Measurements from ENCODE around the gene TNKS2.

The TNKS2 gene

DNA sequence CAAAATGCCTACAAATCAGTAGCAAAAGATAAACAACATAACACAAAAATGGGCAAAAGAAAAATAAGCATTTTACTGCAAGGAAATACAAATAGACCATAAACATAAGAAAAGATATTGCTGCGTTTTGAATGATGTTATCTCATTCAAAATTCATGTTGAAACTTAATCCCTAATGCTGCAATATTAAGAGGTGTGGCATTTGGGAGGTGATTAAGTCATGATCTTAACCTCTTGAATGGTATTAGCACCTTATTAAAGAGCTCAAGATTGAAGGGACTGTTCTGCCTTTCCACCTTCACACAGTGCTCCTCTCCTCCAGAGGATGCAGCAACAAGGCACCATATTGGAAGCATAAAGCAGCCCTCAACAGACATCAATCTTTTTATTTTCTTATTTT is 12.4 kb upstream of the TNKS2 start:
- Histone ChIP-seq H3K36me3 (no peaks in the 10 kb centered on the region), H3K4me1 (no peaks in the 10 kb centered on the region), H3K4me2 (no peak overlapping the region), H3K9me3 (replicated peaks in 1 of 11) (no peaks in the 10 kb centered on the region), H3K4me3 (no peak overlapping the region), H3K27ac (no peak overlapping the region), H3K27me3 (no peaks in the 10 kb centered on the region), H3K9ac (no peak overlapping the region), H4K20me1 (no peaks in the 10 kb centered on the region)
- no peak for TF ChIP-seq Cebpa-rat (IDR thresholded peaks at IDR 0.05)

DNA sequence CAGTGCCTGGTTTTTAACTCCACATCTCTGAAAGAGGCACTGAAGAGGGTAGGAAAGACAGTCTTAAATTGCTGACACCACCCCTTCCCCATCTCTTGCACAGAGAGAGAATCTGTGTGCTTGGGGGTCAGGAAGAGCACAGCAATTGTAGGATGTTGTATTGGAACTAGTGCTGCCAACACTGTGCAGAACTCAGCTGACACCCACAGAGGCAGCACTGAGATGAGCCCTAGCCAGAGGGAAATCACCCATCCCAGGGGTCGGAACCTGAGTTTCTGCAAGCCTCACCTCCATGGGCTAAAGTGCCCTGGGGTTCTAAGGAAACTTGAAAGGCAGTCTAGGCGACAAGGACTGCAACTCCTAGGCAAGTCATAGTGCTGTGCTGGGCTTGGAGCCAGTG is 11.0 kb upstream of the TNKS2 start:
- Histone ChIP-seq H3K27me3 (no peaks in the 10 kb centered on the region), H4K20me1 (no peaks in the 10 kb centered on the region), H3K4me3 (no peak overlapping the region), H3K9me3 (replicated peaks in 1 of 11) (no peaks in the 10 kb centered on the region), H3K4me1 (no peaks in the 10 kb centered on the region), H3K9ac (no peak overlapping the region), H3K4me2 (no peak overlapping the region), H3K27ac (no peak overlapping the region), H3K36me3 (no peaks in the 10 kb centered on the region)
- no peak for TF ChIP-seq Cebpa-rat (IDR thresholded peaks at IDR 0.05)

GRCh38 chr10:91787810-91788209 is 10.4 kb upstream of the TNKS2 start:
- no peaks in the 10 kb centered on the region for H3K36me3 ChIP-seq
- no peaks in the 10 kb centered on the region for H3K4me1 ChIP-seq

DNA sequence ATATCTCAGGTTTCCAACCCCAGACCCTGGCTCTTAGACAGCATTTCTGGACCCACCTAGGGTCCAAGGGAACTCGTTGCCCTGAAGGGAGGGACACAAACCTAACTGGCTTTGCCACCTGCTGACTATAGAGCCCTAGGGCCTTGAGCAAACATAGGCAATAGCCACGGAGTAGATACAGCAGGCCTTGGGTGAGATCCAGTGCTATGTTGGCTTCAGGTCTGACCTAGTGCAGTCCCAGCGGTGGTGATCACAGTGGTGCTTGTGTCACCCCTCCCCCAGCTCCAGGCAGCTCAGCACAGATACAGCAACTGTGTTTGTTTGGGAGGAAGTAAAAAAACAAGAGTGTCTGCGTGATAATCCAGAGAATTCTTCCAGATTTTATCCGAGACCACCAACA is 9.7 kb upstream of the TNKS2 start:
- H3K27me3 ChIP-seq: no peaks in the 10 kb centered on the region
- no peak for TF ChIP-seq Cebpa-rat (IDR thresholded peaks at IDR 0.05)
- no peaks in the 10 kb centered on the region for H4K20me1 ChIP-seq
- no peak overlapping the region for H3K27ac ChIP-seq
- H3K4me2 ChIP-seq: no peak overlapping the region
- H3K9me3 ChIP-seq (replicated peaks in 1 of 11): no peaks in the 10 kb centered on the region
- H3K4me3 ChIP-seq: no peak overlapping the region
- no peaks in the 10 kb centered on the region for H3K4me1 ChIP-seq
- no peaks in the 10 kb centered on the region for H3K36me3 ChIP-seq
- H3K9ac ChIP-seq: no peak overlapping the region

More at GRCh38 chr10:91787810-91788209, 10.4 kb upstream of the TNKS2 start:
- H3K9me3 ChIP-seq (replicated peaks in 1 of 11): no peaks in the 10 kb centered on the region
- H4K20me1 ChIP-seq: no peaks in the 10 kb centered on the region
- no peaks in the 10 kb centered on the region for H3K27me3 ChIP-seq
- H3K4me2 ChIP-seq: no peak overlapping the region
- H3K9ac ChIP-seq: no peak overlapping the region
- no peak for TF ChIP-seq Cebpa-rat (IDR thresholded peaks at IDR 0.05)
- H3K27ac ChIP-seq: no peak overlapping the region
- H3K4me3 ChIP-seq: no peak overlapping the region

DNA sequence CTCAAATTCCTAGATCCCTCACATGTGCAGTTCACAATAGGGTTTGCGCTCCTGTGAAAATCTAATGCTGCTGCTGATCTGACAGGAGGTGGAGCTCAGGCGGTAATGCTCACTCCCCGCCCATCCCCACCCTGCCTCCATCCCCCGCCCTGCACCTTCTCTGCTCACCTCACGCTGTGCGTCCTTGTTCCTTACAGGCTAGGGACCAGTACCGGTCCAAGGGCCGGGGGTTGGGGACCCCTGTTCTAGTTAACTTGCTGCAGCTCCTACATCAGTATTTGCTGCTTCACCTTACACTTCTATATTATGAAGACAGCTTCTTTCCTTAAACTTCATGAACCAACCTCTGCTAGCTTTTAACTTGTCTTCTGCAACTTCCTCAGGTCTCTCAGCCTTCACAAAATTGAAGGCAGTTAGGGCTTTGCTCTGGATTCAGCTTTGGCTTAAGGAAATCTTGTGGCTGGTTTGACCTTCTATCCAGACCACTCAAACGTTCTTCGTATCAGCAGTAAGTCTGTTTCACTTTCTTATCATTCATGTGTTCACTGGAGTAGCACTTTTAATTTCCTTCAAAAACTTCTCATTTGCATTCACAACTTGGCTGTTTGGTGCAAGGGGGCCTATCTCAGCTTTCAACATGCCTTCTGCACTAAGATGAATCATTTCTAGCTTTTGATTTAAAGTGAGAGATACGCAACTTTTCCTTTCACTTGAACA is 1.7 kb upstream of the TNKS2 start:
- H3K4me2 ChIP-seq: peak overlapping the region; percentile 82 to 94 (median 92)
- H3K36me3 ChIP-seq: peaks cover 3 to 16% (median 9%) of the 10 kb centered on the region in 11 experiments; a peak in 21 of 22 replicates
- H3K9ac ChIP-seq: peak overlapping the region; percentile 44 to 98 (median 73)
- no peak for TF ChIP-seq Cebpa-rat (IDR thresholded peaks at IDR 0.05)
- H3K4me3 ChIP-seq: peak overlapping the region; percentile 50 to 98 (median 85)
- peaks cover 21 to 29% (median 22%) of the 10 kb centered on the region in 11 experiments; a peak in 20 of 22 replicates for H4K20me1 ChIP-seq
- H3K27me3 ChIP-seq: no peaks in the 10 kb centered on the region
- H3K27ac ChIP-seq: peak overlapping the region in 10 of 11 experiments; percentile 25 to 94 (median 91); a peak in 19 of 22 replicates
- no peaks in the 10 kb centered on the region; a peak in 1 of 22 replicates for H3K9me3 ChIP-seq (replicated peaks in 1 of 11)
- H3K4me1 ChIP-seq: peaks cover 35 to 39% (median 37%) of the 10 kb centered on the region in 10 experiments

DNA sequence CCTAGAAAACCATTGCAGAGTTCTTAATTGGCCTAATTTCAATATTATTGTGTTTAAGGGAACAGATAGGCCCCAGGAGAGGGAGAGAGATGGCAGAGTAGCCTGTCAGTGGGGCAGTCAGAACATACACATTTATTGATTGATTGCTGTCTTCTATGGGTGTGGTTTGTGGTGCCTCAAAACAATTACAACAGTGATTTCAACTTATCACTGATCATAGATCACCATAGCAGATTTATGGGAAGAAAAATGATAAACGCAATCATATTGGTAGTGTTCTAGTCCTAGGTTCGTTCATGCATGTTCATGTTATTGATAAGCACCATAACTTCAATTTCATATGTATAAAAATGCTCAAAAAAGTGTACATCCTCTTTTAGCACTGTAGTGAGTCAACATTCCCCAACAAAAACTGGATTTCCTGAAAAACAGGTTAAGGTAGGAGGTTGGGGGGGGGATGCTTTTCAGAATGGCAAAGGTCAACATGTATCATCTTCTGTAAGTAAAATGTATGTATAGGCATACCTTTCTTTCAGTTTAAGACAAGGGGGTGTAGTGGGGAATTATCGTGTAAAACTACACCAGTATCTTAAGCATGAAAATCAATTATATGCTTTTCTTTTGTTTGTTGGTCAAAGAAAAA is 1.1 kb upstream of the TNKS2 start:
- peak overlapping the region; percentile 80 to 98 (median 87) for H3K4me3 ChIP-seq
- H3K4me2 ChIP-seq: peak overlapping the region; percentile 82 to 94 (median 92)
- H3K9me3 ChIP-seq (replicated peaks in 1 of 11): no peaks in the 10 kb centered on the region; a peak in 1 of 22 replicates
- peak overlapping the region in 10 of 11 experiments; percentile 85 to 95 (median 94); a peak in 19 of 22 replicates for H3K27ac ChIP-seq
- peaks cover 37 to 44% (median 38%) of the 10 kb centered on the region in 10 experiments for H3K4me1 ChIP-seq
- H3K27me3 ChIP-seq: no peaks in the 10 kb centered on the region
- H4K20me1 ChIP-seq: peaks cover 27 to 36% (median 29%) of the 10 kb centered on the region in 11 experiments; a peak in 20 of 22 replicates
- peaks cover 10 to 23% (median 16%) of the 10 kb centered on the region in 11 experiments; a peak in 21 of 22 replicates for H3K36me3 ChIP-seq
- no peak for TF ChIP-seq Cebpa-rat (IDR thresholded peaks at IDR 0.05)
- peak overlapping the region; percentile 88 to 98 (median 94) for H3K9ac ChIP-seq

DNA sequence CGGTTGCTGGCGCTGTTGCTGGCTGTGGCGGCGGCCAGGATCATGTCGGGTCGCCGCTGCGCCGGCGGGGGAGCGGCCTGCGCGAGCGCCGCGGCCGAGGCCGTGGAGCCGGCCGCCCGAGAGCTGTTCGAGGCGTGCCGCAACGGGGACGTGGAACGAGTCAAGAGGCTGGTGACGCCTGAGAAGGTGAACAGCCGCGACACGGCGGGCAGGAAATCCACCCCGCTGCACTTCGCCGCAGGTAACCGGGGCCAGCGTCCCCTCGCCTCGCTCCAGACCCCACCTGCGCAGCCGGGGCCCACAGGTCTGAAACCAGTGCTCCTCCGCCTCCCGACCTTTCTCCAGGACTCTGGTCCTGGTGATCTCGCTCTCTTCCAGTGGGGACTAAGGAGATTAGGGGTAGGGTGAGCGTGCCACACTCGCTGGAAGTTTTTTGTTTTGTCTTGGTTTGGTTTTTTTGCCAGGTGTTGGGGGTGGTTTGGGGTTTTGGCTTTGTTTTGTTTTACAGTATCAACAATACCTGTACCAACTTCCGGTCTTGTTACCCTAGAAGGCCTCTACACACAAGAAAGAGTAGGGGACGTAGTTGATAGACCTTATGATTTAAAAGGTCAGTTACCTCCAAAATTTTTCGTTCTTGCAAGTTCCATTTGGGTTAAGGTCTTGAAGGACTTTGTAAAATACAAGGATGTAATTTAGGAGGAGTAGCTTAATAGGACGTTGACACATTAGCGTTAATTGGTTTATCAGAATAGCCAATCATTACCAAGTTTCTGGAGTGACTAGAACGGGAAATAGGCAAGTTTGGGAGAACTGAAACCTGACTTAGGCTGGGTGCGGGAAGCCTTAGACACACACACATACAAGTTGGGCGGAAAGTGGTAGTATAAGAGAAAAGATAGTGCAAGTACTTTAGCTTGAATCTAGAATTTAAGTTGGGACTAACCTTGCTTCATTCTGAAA is 704 bp downstream of the TNKS2 start:
- H3K36me3 ChIP-seq: peaks cover 27 to 41% (median 33%) of the 10 kb centered on the region in 11 experiments
- H3K9me3 ChIP-seq (replicated peaks in 1 of 11): no peaks in the 10 kb centered on the region; a peak in 1 of 22 replicates
- H3K4me1 ChIP-seq: peaks cover 37 to 49% (median 38%) of the 10 kb centered on the region in 10 experiments
- peaks cover 44 to 54% (median 46%) of the 10 kb centered on the region in 11 experiments for H4K20me1 ChIP-seq
- peak overlapping the region; percentile 88 to 98 (median 94) for H3K9ac ChIP-seq
- H3K4me2 ChIP-seq: peak overlapping the region; percentile 82 to 94 (median 91)
- no peak for TF ChIP-seq Cebpa-rat (IDR thresholded peaks at IDR 0.05)
- peak overlapping the region; percentile 80 to 98 (median 87) for H3K4me3 ChIP-seq
- H3K27ac ChIP-seq: peak overlapping the region; percentile 85 to 95 (median 94)
- no peaks in the 10 kb centered on the region for H3K27me3 ChIP-seq

DNA sequence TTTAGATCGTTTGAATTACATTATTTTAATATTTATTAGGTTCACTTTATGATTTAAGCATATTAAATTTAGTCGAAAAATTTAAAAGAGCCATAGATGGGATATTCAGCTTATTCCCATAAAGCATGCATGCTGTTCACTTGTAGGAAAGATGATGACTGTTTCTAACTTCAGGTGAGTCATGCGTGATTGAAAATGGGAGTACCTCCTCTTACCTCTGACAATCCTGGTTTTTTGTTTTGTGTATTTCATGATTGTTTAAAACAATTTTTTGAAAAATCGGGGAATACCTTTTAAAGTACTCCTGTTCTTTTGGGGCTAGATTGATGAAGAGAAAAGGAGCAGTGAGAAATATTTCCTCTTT is 1.4 kb downstream of the TNKS2 start:
- peaks cover 31 to 47% (median 40%) of the 10 kb centered on the region in 11 experiments for H3K36me3 ChIP-seq
- no peaks in the 10 kb centered on the region for H3K27me3 ChIP-seq
- H3K9ac ChIP-seq: peak overlapping the region; percentile 88 to 98 (median 94)
- peaks cover 37 to 50% (median 38%) of the 10 kb centered on the region in 10 experiments for H3K4me1 ChIP-seq
- H3K4me2 ChIP-seq: peak overlapping the region; percentile 82 to 94 (median 91)
- no peaks in the 10 kb centered on the region; a peak in 1 of 22 replicates for H3K9me3 ChIP-seq (replicated peaks in 1 of 11)
- peak overlapping the region; percentile 80 to 98 (median 87) for H3K4me3 ChIP-seq
- no peak for TF ChIP-seq Cebpa-rat (IDR thresholded peaks at IDR 0.05)
- peaks cover 51 to 60% (median 53%) of the 10 kb centered on the region in 11 experiments for H4K20me1 ChIP-seq
- peak overlapping the region in 5 of 11 experiments; percentile 36 to 95 (median 94); a peak in 7 of 22 replicates for H3K27ac ChIP-seq
